Skin epidermis (tissue), 12 donors: ENCODE results near the gene CADM2.

Experiments
- H3K27ac ChIP-seq, 21 experiments: fragments of 200-600 bp; sonication (generic) in 11 of 21; one replicate each; pipeline ENCODE4 v1.5.0; 2020; ENCODE audit warnings: mild to moderate bottlenecking in 3 of 21, inconsistent platforms in 2 of 21, moderate library complexity in 2 of 21
- H3K4me3 ChIP-seq, 7 experiments: fragments of 200-600 bp; sonication (generic) in 2 of 7; one replicate each; pipeline ENCODE4 v1.5.0; 2020; ENCODE audit warnings: inconsistent platforms in 2 of 7, mild to moderate bottlenecking in 2 of 7, moderate library complexity in 1 of 7

The CADM2 gene

GRCh38 chr3:85516146-85516545, 557.4 kb downstream of the CADM2 start:
- Histone ChIP-seq H3K4me3 (no peak overlapping the region), H3K27ac (no peak overlapping the region)

- H3K27ac ChIP-seq = no peak overlapping the region
- H3K4me3 ChIP-seq = no peak overlapping the region
Observed at GRCh38 chr3:85524104-85524503, 565.3 kb downstream of the CADM2 start.

- H3K27ac ChIP-seq = no peak overlapping the region
Observed at GRCh38 chr3:85525264-85525663, 566.5 kb downstream of the CADM2 start.

GRCh38 chr3:85533586-85533985, 574.8 kb downstream of the CADM2 start:
- Histone ChIP-seq H3K4me3 (no peak overlapping the region), H3K27ac (no peak overlapping the region)

More at GRCh38 chr3:85525264-85525663, 566.5 kb downstream of the CADM2 start:
- no peak overlapping the region for H3K4me3 ChIP-seq

GRCh38 chr3:85535517-85535916, 576.7 kb downstream of the CADM2 start:
- H3K27ac ChIP-seq = no peak overlapping the region

GRCh38 chr3:85539232-85539631, 580.4 kb downstream of the CADM2 start:
- Histone ChIP-seq H3K4me3 (no peak overlapping the region), H3K27ac (no peak overlapping the region)

More at GRCh38 chr3:85535517-85535916, 576.7 kb downstream of the CADM2 start:
- no peak overlapping the region for H3K4me3 ChIP-seq

- Histone ChIP-seq H3K27ac (no peak overlapping the region), H3K4me3 (no peak overlapping the region)
Observed at GRCh38 chr3:85554153-85554552, 595.4 kb downstream of the CADM2 start.

GRCh38 chr3:85560088-85560785, 601.4 kb downstream of the CADM2 start:
- no peak overlapping the region for H3K4me3 ChIP-seq
- no peak overlapping the region for H3K27ac ChIP-seq

GRCh38 chr3:85567071-85567676, 608.4 kb downstream of the CADM2 start:
- Histone ChIP-seq H3K27ac (no peak overlapping the region), H3K4me3 (no peak overlapping the region)

- H3K4me3 ChIP-seq = no peak overlapping the region
- H3K27ac ChIP-seq = no peak overlapping the region
Observed at GRCh38 chr3:85570819-85571218, 612.0 kb downstream of the CADM2 start.

- no peak overlapping the region for H3K27ac ChIP-seq
- no peak overlapping the region for H3K4me3 ChIP-seq
Observed at GRCh38 chr3:85571835-85572234, 613.0 kb downstream of the CADM2 start.

GRCh38 chr3:85572426-85572825, 613.6 kb downstream of the CADM2 start:
- Histone ChIP-seq H3K4me3 (no peak overlapping the region), H3K27ac (no peak overlapping the region)

- Histone ChIP-seq H3K27ac (no peak overlapping the region), H3K4me3 (no peak overlapping the region)
Observed at GRCh38 chr3:85572978-85573377, 614.2 kb downstream of the CADM2 start.

GRCh38 chr3:85574006-85574705, 615.4 kb downstream of the CADM2 start:
- Histone ChIP-seq H3K4me3 (no peak overlapping the region), H3K27ac (no peak overlapping the region)

GRCh38 chr3:85576091-85576690, 617.4 kb downstream of the CADM2 start:
- Histone ChIP-seq H3K4me3 (no peak overlapping the region), H3K27ac (no peak overlapping the region)

GRCh38 chr3:85576697-85577200, 618.0 kb downstream of the CADM2 start:
- H3K27ac ChIP-seq = no peak overlapping the region

GRCh38 chr3:85584779-85585356, 626.1 kb downstream of the CADM2 start:
- no peak overlapping the region for H3K4me3 ChIP-seq
- H3K27ac ChIP-seq = no peak overlapping the region

More at GRCh38 chr3:85576697-85577200, 618.0 kb downstream of the CADM2 start:
- H3K4me3 ChIP-seq = no peak overlapping the region

- Histone ChIP-seq H3K4me3 (no peak overlapping the region), H3K27ac (no peak overlapping the region)
Observed at GRCh38 chr3:85586018-85586417, 627.2 kb downstream of the CADM2 start.

- H3K27ac ChIP-seq = no peak overlapping the region
- H3K4me3 ChIP-seq = no peak overlapping the region
Observed at GRCh38 chr3:85589145-85589544, 630.4 kb downstream of the CADM2 start.

GRCh38 chr3:85591451-85591850, 632.7 kb downstream of the CADM2 start:
- H3K27ac ChIP-seq = no peak overlapping the region
- no peak overlapping the region for H3K4me3 ChIP-seq
